Tibial artery (tissue), 4 donors: Measurements from ENCODE around the gene SLC1A5.
"Not testable (repeated sequence)": the region's sequence is repeated elsewhere in the genome, so short reads cannot be mapped to it uniquely, and the experiment has no call there.

Experiments
- DNase-seq, 2 donors: peaks; one replicate each; pipeline ENCODE4 v3.0.0-alpha.2; 2019
- H3K27ac ChIP-seq, 2 donors: fragments of 200-600 bp; sonication (generic) in 1 of 2; 1 replicate in 1 of 2; 2 replicates in 1 of 2; pipeline ENCODE4 v1.5.1; 2018 to 2019; ENCODE audit warnings: mild to moderate bottlenecking in 1 of 2
- H3K27me3 ChIP-seq, 2 donors: fragments of 200-600 bp; sonication (generic) in 1 of 2; one replicate each; pipeline versions ENCODE4 v1.5.1 to v1.6.0; 2016 to 2019
- H3K36me3 ChIP-seq, 3 donors: fragments of 200-600 bp; sonication (generic) in 2 of 3; one replicate each; pipeline ENCODE4 v1.5.1; 2016 to 2019; ENCODE audit warnings: mild to moderate bottlenecking in 2 of 3
- H3K4me1 ChIP-seq, 4 donors: fragments of 200-600 bp; sonication (generic) in 2 of 4; 1 replicate in 3 of 4; 2 replicates in 1 of 4; pipeline ENCODE4 v1.5.1; 2016 to 2019
- H3K4me3 ChIP-seq, 2 donors: fragments of 200-600 bp; sonication (generic) in 1 of 2; 1 replicate in 1 of 2; 2 replicates in 1 of 2; pipeline ENCODE4 v1.5.1; 2018 to 2019; ENCODE audit warnings: mild to moderate bottlenecking in 2 of 2
- H3K9me3 ChIP-seq, 3 donors: fragments of 200-600 bp; sonication (generic) in 1 of 3; one replicate each; pipeline ENCODE4 v1.5.1; 2016 to 2019
- intact Hi-C: fragments of 100-400 bp; cut with DNase I; formaldehyde crosslinking; loops from one replicate; pipeline ENCODE4 v1.15.0; 2023; ENCODE audit warnings: low total_unique reads
- TF ChIP-seq, protein P1 (sequence below), 2 experiments: fragments of 200-600 bp in 1 of 2; fragments of 450-650 bp in 1 of 2; IDR thresholded peaks; one replicate each; pipeline ENCODE4 v1.5.1; 2017 to 2019; ENCODE audit warnings: antibody characterized with exemption in 2 of 2, mild to moderate bottlenecking in 1 of 2, moderate library complexity in 1 of 2

Gene SLC1A5

DNA sequence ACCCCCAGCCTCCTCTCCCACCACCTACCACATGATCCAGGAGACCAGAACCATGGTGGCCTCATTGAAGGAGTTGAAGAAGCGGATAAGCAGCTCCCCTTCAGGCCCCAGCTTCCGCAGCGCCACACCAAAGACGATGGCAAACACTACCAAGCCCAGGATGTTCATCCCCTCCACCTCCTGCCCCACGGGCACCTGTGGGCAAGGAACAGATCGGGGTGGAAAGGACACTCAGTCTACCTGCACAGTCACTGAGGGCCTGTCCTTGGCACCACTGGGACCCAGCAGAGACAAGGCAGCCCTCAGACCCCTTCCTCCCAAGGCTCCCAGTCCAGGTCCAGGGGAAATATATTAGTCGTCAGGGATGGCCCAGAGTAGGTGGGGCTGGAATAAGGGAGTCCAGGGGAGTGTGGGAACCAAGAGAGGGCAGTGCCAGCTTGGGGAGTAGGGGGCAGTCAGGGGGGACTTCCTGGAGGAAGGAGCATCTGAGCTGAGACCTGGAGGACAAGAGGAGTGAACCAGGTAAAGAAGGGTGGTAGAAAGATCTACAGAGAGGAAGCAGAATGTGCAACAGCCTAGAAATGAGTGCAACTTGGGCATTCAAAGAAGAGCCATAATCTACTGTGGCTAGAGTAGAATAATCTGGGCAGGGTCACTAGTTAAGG lies 5.9 kb downstream of the SLC1A5 start:
- Histone ChIP-seq H3K27ac (no peak overlapping the region), H3K36me3 (peaks cover 49 to 67% (median 49%) of the 10 kb centered on the region in 3 donors), H3K4me1 (peaks cover 0 to 40% (median 32%) of the 10 kb centered on the region in 4 donors), H3K27me3 (no peaks in the 10 kb centered on the region), H3K4me3 (no peak overlapping the region), H3K9me3 (no peaks in the 10 kb centered on the region)
- TF ChIP-seq, protein P1, sequence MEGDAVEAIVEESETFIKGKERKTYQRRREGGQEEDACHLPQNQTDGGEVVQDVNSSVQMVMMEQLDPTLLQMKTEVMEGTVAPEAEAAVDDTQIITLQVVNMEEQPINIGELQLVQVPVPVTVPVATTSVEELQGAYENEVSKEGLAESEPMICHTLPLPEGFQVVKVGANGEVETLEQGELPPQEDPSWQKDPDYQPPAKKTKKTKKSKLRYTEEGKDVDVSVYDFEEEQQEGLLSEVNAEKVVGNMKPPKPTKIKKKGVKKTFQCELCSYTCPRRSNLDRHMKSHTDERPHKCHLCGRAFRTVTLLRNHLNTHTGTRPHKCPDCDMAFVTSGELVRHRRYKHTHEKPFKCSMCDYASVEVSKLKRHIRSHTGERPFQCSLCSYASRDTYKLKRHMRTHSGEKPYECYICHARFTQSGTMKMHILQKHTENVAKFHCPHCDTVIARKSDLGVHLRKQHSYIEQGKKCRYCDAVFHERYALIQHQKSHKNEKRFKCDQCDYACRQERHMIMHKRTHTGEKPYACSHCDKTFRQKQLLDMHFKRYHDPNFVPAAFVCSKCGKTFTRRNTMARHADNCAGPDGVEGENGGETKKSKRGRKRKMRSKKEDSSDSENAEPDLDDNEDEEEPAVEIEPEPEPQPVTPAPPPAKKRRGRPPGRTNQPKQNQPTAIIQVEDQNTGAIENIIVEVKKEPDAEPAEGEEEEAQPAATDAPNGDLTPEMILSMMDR (IDR thresholded peaks at IDR 0.05) = no peak
- DNase-seq = no peak
- intact Hi-C loops = loop anchor here (5.0 kb wide), 1 partner anchor 40 kb away; no protein-coding TSS in a partner anchor

DNA sequence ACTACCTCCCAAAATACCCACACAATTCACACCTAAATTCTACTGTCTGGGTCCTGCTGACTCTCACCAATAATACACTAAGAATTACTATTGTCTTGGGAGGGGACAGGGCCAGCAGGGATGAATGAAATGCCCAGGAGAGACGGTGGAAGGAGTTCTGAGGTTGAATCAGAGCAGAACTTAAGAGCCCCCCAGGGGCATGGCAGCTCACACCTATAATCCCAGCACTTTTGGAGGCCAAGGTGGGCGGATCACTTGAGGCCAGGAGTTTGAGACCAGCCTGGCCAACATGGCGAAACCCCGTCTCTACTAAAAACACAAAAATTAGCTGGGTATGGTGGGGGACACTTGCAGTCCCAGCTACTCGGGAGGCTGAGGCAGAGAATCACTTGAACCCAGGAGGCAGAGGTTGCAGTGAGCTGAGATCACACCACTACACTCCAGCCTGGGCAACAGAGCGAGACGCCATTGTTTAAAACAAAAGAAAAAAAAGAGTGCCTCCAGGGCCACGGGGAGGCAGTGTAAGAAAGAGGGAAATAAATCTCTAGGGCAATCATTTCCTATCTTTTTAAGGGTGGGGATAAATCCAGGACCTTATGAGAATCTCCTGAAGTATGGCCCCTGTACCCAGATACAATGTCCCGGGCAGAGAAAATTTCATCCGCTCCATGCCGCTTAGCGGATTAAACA lies 10.3 kb downstream of the SLC1A5 start:
- H3K27me3 ChIP-seq, DNase-seq, H3K4me1 ChIP-seq, intact Hi-C loops, H3K4me3 ChIP-seq, H3K27ac ChIP-seq, H3K9me3 ChIP-seq: not testable (repeated sequence)
- H3K36me3 ChIP-seq = peaks cover 73 to 95% (median 80%) of the 10 kb centered on the region in 3 donors

DNA sequence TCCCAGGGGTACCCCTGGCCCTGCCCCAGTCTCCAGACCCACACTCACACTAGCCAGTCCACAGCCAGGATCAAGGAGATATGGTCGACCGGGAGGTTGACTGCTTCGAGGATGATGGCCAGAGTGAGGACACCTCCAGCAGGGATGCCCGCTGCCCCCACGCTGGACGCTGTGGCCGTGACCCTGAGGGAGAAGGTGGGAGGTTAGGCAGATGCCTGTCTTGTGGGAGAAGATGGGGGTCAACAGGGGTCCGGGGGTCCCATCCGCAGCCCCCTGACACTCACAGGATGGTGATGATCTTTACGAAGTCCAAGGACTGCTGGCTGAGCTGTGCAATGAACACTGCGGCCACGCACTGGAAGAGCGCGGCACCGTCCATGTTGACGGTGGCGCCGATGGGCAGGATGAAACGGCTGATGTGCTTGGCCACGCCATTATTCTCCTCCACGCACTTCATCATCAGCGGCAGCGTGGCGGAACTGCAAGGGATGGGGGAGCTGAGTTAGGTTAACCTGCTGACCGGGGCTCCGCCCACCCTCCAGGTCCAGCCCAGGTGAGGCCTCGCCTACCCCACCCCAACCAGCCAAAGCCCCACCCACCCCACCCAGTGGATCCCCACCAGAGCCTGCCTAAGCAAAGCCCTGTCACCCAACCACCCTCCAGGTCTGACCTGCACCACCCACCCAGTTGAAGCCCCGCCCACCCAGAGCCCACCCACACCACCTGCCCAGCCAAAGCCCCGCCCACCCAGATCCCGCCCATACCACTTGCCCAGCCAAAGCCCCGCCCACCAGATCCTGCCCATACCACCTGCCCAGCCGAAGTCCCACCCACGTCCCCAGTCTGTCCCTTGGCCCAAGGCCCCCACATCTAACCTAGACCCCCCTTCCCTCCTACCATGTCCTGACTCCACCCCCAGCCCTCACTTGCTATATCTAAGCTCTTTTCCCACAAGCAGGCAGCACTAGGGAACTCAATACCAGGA lies 11.2 kb downstream of the SLC1A5 start:
- TF ChIP-seq, protein P1 (IDR thresholded peaks at IDR 0.05) = no peak
- DNase-seq = no peak
- Histone ChIP-seq H3K27me3 (no peaks in the 10 kb centered on the region), H3K4me3 (no peak overlapping the region), H3K27ac (no peak overlapping the region), H3K4me1 (peaks cover 0 to 7% (median 0%) of the 10 kb centered on the region in 4 donors), H3K9me3 (no peaks in the 10 kb centered on the region), H3K36me3 (peaks cover 64 to 86% (median 71%) of the 10 kb centered on the region in 3 donors)
- intact Hi-C loops = no loop called here

DNA sequence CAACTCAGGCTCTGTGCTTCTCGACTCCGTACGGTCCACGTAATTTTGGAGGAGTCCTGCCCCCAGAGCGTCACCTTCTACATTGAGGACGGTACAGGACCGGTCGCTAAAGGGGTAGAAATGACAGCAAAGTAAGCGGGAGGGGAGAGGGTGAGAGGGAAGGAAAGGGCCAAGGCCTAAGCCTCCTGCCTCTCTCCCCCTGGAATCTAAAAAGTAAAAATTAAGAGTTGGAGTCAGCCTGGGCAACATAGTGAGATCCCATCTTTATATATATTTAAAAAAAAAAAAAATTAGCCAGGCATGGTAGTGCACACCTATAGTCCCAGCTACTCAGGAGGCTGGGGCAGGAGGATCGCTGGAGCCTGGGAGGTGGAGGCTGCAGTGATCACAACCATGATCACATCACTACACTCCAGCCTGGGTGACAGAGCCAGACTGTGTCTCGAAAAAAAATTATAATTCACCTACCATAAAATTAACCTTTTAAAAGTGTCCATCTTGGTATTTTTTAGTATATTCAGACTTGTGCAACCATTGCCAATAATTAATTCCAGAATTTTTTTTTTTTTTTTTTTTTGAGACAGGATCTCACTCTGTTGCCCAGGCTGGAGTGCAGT lies 12.6 kb downstream of the SLC1A5 start:
- H3K36me3 ChIP-seq = peaks cover 55 to 71% (median 56%) of the 10 kb centered on the region in 3 donors
- no peaks in the 10 kb centered on the region for H3K27me3 ChIP-seq
- no peak overlapping the region for H3K4me3 ChIP-seq
- H3K4me1 ChIP-seq = peaks cover 0 to 1% (median 0%) of the 10 kb centered on the region in 4 donors
- no peak for DNase-seq
- TF ChIP-seq, protein P1 (IDR thresholded peaks at IDR 0.05) = no peak
- H3K9me3 ChIP-seq = no peaks in the 10 kb centered on the region
- no peak overlapping the region for H3K27ac ChIP-seq
- intact Hi-C loops = no loop called here

DNA sequence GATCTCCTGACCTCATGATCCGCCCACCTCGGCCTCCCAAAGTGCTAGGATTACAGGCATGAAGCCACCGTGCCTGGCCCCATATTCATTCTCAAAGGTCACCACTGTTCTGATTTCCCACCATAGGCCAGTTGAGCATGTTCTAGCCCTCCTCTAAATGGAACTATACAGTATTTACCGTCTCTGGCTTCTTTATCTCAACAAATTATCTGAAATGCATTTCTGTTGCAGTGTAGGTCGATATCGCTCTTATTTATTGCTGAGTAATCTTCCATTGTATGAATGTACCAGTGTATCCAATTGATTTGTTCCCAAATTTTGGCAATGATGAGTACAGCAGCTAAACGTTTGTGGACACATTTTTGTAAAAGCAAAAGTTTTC lies 15.4 kb downstream of the SLC1A5 start:
- Histone ChIP-seq H3K27me3 (no peaks in the 10 kb centered on the region), H3K4me3 (no peak overlapping the region), H3K4me1 (peaks cover 0 to 8% (median 0%) of the 10 kb centered on the region in 4 donors), H3K36me3 (peaks cover 34 to 44% (median 37%) of the 10 kb centered on the region in 3 donors), H3K9me3 (no peaks in the 10 kb centered on the region), H3K27ac (no peak overlapping the region)
- intact Hi-C loops = no loop called here
- DNase-seq = no peak
- TF ChIP-seq, protein P1 (IDR thresholded peaks at IDR 0.05) = no peak
